Lower lobe of right lung (tissue), 2 donors: Measurements from ENCODE around the gene DHODH. TPM values are rescaled to one million over a fixed set of nuclear protein-coding genes. Genes with fewer than 3 reads are reported as not detected.

Experiments
- ATAC-seq, 2 donors: fragments of 200-7000 bp; cut with Tn5 transposase; one replicate each; pipeline ENCODE4 v1.9.1; 2020 to 2022; ENCODE audit warnings: mild to moderate bottlenecking in 2 of 2, moderate library complexity in 2 of 2
- DNase-seq: peaks from one replicate; pipeline ENCODE4 v3.0.0-alpha.2; 2020
- H3K27ac ChIP-seq: fragments of 200-600 bp; one replicate; pipeline ENCODE4 v1.8.0; 2022
- H3K27me3 ChIP-seq: fragments of 200-600 bp; one replicate; pipeline ENCODE4 v1.8.0; 2022; ENCODE audit warnings: low read depth
- H3K36me3 ChIP-seq: fragments of 200-600 bp; one replicate; pipeline ENCODE4 v1.8.0; 2022; ENCODE audit warnings: mild to moderate bottlenecking
- H3K4me1 ChIP-seq: fragments of 200-600 bp; one replicate; pipeline ENCODE4 v1.8.0; 2022
- H3K4me3 ChIP-seq: fragments of 200-600 bp; one replicate; pipeline ENCODE4 v1.8.0; 2022; ENCODE audit warnings: mild to moderate bottlenecking
- H3K9me3 ChIP-seq: fragments of 200-600 bp; one replicate; pipeline ENCODE4 v1.8.0; 2022
- CTCF ChIP-seq: fragments of 200-600 bp; IDR thresholded peaks from one replicate; pipeline ENCODE4 v1.8.0; 2022; ENCODE audit warnings: antibody characterized with exemption, mild to moderate bottlenecking
- intact Hi-C: fragments of 100-400 bp; cut with DNase I; formaldehyde crosslinking; loops from one replicate; pipeline ENCODE4 v1.11.0; 2022
- total RNA-seq: library from RNA; stranded (reverse); fragmentation: NEBNext Ultra II Directional; extraction: Animal tissue kit (Norgen Biotek cat#: 25700); gene quantifications from one replicate; pipeline ENCODE4 v1.2.1, GENCODE V29; 2021
- donor health status: DM: no; HTN: yes; CAD: no; lungs with severe emphysema.

Gene DHODH
- total RNA-seq, 1 donor from 2014 or later: 8.2 TPM

- H3K27ac ChIP-seq: no peak overlapping the region
- DNase-seq (no peak), ATAC-seq (no peak)
- no peak overlapping the region for H3K4me3 ChIP-seq
- TF ChIP-seq CTCF: no peak
- peaks cover 25% of the 10 kb centered on the region for H3K4me1 ChIP-seq
- no peaks in the 10 kb centered on the region for H3K9me3 ChIP-seq
- intact Hi-C loops: no loop called here
- H3K27me3 ChIP-seq: no peaks in the 10 kb centered on the region
- peaks cover 5% of the 10 kb centered on the region for H3K36me3 ChIP-seq
Measured at GRCh38 chr16:72009779-72010178, 1.2 kb downstream of the DHODH start.

- peaks cover 44% of the 10 kb centered on the region for H3K4me1 ChIP-seq
- DNase-seq (no peak), ATAC-seq (no peak)
- peak overlapping the region; percentile 53 for H3K27ac ChIP-seq
- no peaks in the 10 kb centered on the region for H3K27me3 ChIP-seq
- intact Hi-C loops: no loop called here
- no peaks in the 10 kb centered on the region for H3K9me3 ChIP-seq
- H3K36me3 ChIP-seq: peaks cover 5% of the 10 kb centered on the region
- no peak for TF ChIP-seq CTCF
- no peak overlapping the region for H3K4me3 ChIP-seq
Measured at GRCh38 chr16:72012607-72013006, 4.1 kb downstream of the DHODH start.

- peak in 1 of 2 donors; percentile 0 for ATAC-seq
- Histone ChIP-seq H3K27me3 (no peaks in the 10 kb centered on the region), H3K4me1 (peaks cover 44% of the 10 kb centered on the region), H3K9me3 (no peaks in the 10 kb centered on the region), H3K4me3 (no peak overlapping the region), H3K36me3 (peaks cover 9% of the 10 kb centered on the region), H3K27ac (peak overlapping the region; percentile 74)
- peak; percentile 54 for DNase-seq
- intact Hi-C loops: no loop called here
- TF ChIP-seq CTCF: no peak
Measured at GRCh38 chr16:72013389-72013788, 4.8 kb downstream of the DHODH start.

- no peak for TF ChIP-seq CTCF
- no peak overlapping the region for H3K4me3 ChIP-seq
- H3K36me3 ChIP-seq: peaks cover 9% of the 10 kb centered on the region
- no peaks in the 10 kb centered on the region for H3K27me3 ChIP-seq
- ATAC-seq (no peak), DNase-seq (no peak)
- no peaks in the 10 kb centered on the region for H3K9me3 ChIP-seq
- peak overlapping the region; percentile 74 for H3K27ac ChIP-seq
- peaks cover 44% of the 10 kb centered on the region for H3K4me1 ChIP-seq
- intact Hi-C loops: no loop called here
Measured at GRCh38 chr16:72013888-72014581, 5.5 kb downstream of the DHODH start.

GRCh38 chr16:72014675-72015074 lies 6.1 kb downstream of the DHODH start:
- Histone ChIP-seq H3K27ac (peak overlapping the region; percentile 74), H3K4me3 (no peak overlapping the region), H3K9me3 (no peaks in the 10 kb centered on the region), H3K4me1 (peaks cover 44% of the 10 kb centered on the region), H3K27me3 (no peaks in the 10 kb centered on the region), H3K36me3 (peaks cover 13% of the 10 kb centered on the region)
- ATAC-seq (no peak), DNase-seq (no peak)
- intact Hi-C loops: no loop called here
- no peak for TF ChIP-seq CTCF
